RWPE1 (cell line): ENCODE measurements around the gene SLC22A4.

Experiments
- CTCF ChIA-PET: fragments of 350-600 bp; sonication (Branson Sonifier 250); formaldehyde crosslinking; extraction: SDS; loops from one replicate; lab custom pipeline; 2021; lab: Yijun Ruan, JAX
- POLR2A ChIA-PET: fragments of 400-600 bp; formaldehyde crosslinking; extraction: SDS; loops from one replicate; lab custom pipeline; 2020; ENCODE audit warnings: antibody characterized with exemption; ENCODE audit not compliant: low non-redundant PET; lab: Yijun Ruan, JAX
- DNase-seq: peaks from one replicate; pipeline ENCODE4 v3.0.0; 2012; ENCODE audit warnings: low spot score
- H3K27ac ChIP-seq: fragments of 450-650 bp; 2 replicates; pipeline ENCODE4 v1.5.1; 2017
- TF ChIP-seq, protein P1 (sequence below): fragments of 450-650 bp; conservative IDR thresholded peaks from 2 replicates; pipeline ENCODE4 v1.5.1; 2017; ENCODE audit warnings: low read depth, mild to moderate bottlenecking

The SLC22A4 gene

DNA sequence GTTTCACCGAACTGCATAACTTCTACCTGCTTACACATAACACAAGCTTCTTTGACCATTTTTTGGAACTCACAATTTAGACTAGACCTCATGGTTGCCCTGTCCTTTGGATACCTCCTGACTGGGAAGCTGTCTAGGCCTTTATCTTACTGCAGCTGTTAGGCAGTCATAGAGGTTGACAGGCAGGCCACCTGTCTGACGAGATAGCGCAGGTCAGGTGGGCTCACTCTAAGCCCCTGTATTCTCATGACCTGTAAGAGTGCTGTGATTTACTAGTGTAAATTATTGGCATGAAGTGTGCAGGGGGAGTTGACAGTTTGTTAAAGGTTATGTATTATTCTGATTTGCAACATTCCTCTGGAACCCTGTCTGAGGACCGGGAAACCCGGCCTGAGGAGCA is 29.0 kb downstream of the SLC22A4 start:
- TF ChIP-seq, protein P1, sequence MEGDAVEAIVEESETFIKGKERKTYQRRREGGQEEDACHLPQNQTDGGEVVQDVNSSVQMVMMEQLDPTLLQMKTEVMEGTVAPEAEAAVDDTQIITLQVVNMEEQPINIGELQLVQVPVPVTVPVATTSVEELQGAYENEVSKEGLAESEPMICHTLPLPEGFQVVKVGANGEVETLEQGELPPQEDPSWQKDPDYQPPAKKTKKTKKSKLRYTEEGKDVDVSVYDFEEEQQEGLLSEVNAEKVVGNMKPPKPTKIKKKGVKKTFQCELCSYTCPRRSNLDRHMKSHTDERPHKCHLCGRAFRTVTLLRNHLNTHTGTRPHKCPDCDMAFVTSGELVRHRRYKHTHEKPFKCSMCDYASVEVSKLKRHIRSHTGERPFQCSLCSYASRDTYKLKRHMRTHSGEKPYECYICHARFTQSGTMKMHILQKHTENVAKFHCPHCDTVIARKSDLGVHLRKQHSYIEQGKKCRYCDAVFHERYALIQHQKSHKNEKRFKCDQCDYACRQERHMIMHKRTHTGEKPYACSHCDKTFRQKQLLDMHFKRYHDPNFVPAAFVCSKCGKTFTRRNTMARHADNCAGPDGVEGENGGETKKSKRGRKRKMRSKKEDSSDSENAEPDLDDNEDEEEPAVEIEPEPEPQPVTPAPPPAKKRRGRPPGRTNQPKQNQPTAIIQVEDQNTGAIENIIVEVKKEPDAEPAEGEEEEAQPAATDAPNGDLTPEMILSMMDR, result no peak
- DNase-seq, result no peak
- POLR2A ChIA-PET, result no interaction called here
- H3K27ac ChIP-seq, result no peak overlapping the region
- CTCF ChIA-PET, result interaction anchor here (0.6 to 1.5 kb wide), 2 partner anchors 114 to 506 kb away, joined by 3 to 4 read pairs; no protein-coding TSS in a partner anchor

DNA sequence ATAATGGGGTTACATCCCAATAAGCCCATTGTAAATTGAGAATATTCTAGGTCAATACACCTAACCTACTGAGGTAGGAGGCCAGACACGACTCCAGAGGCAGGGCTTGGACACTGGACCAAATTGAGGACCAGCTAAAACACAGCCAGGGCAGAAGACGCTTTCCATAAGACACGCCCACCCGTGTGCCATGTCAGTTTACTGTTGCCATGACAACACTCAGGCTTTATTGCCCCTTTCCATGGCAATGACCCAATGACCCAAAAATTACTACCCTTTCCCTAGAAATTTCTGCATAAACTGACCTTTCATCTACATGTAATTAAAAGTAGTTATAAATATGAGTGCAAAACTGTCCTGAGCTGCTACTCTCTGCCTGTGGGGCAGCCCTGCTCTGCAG is 31.5 kb downstream of the SLC22A4 start:
- DNase-seq, result no peak
- no peak overlapping the region for H3K27ac ChIP-seq
- ChIA-PET POLR2A (no interaction called here), CTCF (no interaction called here)
- TF ChIP-seq, protein P1, result no peak

DNA sequence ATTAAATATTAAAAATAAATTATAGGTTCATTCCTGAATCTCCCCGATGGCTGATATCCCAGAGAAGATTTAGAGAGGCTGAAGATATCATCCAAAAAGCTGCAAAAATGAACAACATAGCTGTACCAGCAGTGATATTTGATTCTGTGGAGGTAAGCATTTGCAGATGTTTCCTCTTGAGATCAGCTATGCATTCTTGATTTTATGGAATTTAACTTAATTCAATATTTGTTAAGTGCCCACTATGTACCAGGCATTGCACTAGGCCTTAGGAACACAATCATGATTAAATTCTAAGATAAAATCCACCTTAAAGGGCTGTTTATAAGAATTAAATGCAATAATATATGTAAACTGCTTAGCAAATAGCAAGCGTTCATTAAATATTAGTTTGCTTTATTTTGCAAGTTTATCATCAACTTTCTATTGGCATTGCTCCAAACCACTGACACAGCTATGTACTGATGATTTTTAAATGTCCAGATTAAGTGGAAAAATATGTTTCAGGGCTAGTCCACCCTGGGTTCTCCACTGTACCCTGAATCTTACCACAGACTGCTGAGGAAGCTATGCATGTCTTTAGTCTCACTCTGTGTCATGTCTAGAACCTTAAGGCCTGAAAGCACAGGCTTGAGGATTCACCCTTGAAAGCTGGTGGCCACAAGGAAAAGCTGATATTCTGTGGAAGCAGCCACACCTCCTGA is 33.2 kb downstream of the SLC22A4 start:
- no peak overlapping the region for H3K27ac ChIP-seq
- ChIA-PET POLR2A (no interaction called here), CTCF (interaction anchor here (0.7 to 1.0 kb wide), 2 partner anchors 12 to 556 kb away, joined by 4 read pairs; no protein-coding TSS in a partner anchor)
- TF ChIP-seq, protein P1, result no peak
- no peak for DNase-seq

DNA sequence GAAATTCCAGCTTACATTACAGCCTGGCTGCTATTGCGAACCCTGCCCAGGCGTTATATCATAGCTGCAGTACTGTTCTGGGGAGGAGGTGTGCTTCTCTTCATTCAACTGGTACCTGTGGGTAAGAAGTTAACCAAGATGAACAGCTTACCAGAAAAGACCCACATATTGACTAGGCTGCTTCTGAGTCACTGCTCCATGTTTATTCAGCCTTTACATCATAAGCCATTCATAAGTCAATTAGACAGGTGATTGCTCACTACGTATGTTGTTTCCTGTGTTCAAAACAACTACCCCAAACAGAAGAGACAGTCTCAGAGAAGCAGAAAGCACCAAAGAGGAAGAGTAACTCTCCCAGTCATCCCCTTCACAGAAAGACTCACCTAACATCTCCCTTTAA is 40.6 kb downstream of the SLC22A4 start:
- peak; percentile 63 for DNase-seq
- no peak overlapping the region for H3K27ac ChIP-seq
- ChIA-PET CTCF (interaction anchor here (0.6 kb wide), 1 partner anchor 897 kb away, joined by 6 read pairs; no protein-coding TSS in a partner anchor), POLR2A (no interaction called here)
- TF ChIP-seq, protein P1, result no peak

DNA sequence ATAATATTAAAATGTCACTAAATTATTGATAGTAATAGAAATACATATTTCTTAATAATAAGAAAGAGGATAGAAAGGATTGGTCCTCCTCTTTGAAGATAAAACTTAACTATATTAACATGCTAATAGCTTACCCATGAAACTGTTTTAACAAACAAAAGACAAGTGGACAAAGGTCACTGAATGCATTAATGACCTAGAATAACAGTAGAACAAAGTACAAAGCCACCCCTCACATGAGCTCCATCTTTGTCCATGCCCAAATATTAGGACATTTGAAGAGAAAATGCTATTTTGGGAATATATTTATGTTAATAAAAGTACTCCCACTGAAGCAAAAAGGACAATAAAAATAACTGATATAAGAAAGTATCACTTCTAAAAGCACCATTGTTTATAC is 41.2 kb downstream of the SLC22A4 start:
- ChIA-PET CTCF (interaction anchor here (0.6 kb wide), 1 partner anchor 898 kb away, joined by 6 read pairs; no protein-coding TSS in a partner anchor), POLR2A (no interaction called here)

DNA sequence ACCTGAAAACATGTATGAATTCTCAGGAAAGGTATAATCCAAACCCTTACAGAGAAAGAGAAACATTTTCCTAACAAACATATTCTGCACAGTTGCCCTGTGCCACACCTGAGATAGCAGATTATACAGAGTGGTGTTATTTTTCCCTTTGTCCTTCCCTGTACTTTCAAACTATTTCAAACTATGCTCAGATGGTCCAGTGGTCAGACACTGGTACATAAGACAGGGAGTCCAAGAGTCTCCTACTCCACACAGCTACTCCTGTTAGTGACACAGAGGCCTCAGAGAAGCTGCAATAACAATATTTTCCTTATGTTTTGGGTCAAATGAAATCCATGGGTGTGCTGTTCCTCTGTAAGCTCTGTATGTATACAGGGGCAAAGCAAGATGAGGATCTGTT is 45.3 kb downstream of the SLC22A4 start:
- POLR2A ChIA-PET, result interaction anchor here (0.6 kb wide), 2 partner anchors 37 to 71 kb away, joined by 3 read pairs; no protein-coding TSS in a partner anchor
- DNase-seq, result no peak
- CTCF ChIA-PET, result interaction anchor here (1.0 kb wide), 1 partner anchor 12 kb away, joined by 4 read pairs; no protein-coding TSS in a partner anchor
- H3K27ac ChIP-seq, result no peak overlapping the region
- TF ChIP-seq, protein P1, result no peak

More for the DNA sequence above, 41.2 kb downstream of the SLC22A4 start:
- DNase-seq, result no peak
- TF ChIP-seq, protein P1, result no peak
- H3K27ac ChIP-seq, result no peak overlapping the region
